ENCODE measurements around the gene CLDN19.
"Not testable (repeated sequence)": the region's sequence is repeated elsewhere in the genome, so short reads cannot be mapped to it uniquely, and the experiment has no call there.

Gene CLDN19

DNA sequence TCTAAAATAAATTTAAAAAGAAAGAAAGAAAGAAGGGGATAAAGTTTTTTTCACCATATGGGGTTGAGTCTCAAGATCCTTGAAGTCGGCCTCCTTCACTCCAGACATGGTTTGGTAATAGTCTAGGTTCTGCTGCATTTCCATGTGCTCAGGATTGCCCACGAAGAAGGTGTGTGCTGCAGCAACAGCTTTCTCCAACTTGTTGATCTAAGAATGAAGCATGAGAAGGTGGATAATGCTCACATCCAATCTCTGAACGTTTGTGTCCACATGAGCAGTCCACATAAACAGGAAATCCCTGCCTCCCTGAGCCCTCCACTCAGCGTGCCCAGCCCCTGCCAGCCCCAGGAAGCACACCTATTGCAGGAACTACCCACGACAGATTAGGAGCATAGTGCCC, 22.2 kb upstream of the CLDN19 start:
- DNase-seq (ENCODE audit: insufficient read length, low spot score) (no peak), FAIRE-seq (no peak)

DNA sequence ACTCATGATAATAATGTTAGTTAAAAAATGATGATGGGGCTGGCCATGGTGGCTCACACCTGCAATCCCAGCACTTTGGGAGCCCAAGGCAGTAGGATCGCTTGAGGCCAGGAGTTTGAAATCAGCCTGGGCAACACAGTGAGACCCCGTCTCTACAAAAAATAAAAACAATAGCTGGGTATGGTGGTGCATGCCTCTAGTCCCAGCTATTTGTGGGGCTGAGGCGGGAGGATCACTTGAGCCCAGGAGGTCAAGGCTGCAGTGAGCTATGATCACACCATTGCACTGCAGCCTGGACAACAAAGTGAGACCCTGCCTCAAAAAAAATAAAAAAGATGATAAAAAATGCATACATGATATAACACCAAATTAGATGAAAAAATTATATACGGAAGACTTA, 21.5 kb upstream of the CLDN19 start:
- DNase-seq (ENCODE audit: insufficient read length, low spot score) = no peak
- no peak for FAIRE-seq

GRCh38 chr1:42759114-42759513, 19.1 kb upstream of the CLDN19 start:
- no peak for FAIRE-seq
- no peak for DNase-seq (ENCODE audit: insufficient read length, low spot score)

- DNase-seq (ENCODE audit: insufficient read length, low spot score) = no peak
These were observed 18.6 kb upstream of the CLDN19 start for GRCh38 chr1:42758641-42759040.

DNA sequence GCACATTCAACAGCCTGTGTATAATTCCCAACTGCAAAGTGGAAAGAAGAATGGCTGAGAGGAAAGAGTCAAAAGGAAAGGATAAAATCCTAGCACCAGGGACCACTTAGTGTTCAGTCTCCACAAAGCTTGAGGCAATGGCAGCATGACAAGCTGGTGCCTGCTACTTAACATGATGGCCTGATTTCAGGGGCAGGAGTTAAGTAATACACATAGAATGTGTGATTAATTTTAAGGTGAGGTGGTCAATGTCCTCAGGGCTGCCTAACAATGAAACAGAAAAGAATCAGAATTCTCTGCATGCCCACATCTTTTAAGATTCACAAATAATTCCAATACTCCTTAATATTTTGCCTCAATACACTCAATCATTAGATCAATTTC, 17.8 kb upstream of the CLDN19 start:
- FAIRE-seq (no peak), DNase-seq (ENCODE audit: insufficient read length, low spot score) (no peak)

More at GRCh38 chr1:42758641-42759040, 18.6 kb upstream of the CLDN19 start:
- FAIRE-seq = no peak

GRCh38 chr1:42756956-42757891, 17.2 kb upstream of the CLDN19 start:
- FAIRE-seq = peak; percentile 70
- peak; percentile 69 for DNase-seq (ENCODE audit: insufficient read length, low spot score)

DNA sequence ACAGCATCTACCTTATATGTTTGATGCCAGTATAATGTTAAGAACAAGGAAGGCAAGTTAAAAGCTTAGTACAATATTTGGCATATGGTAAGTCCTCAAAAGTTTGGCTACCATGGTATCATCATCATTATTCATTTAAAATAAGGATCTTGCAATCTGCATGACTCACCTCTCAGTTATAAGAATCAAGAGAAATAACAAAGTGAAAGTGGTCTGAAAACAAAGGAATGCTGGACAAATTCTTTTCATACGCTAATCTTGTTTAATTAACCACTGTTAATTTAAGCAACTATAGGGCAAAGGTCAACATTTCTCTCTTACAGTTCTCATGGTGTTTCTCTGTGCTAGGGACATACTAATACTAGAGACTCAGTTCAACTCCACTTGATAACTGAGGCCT, 13.0 kb upstream of the CLDN19 start:
- no peak for DNase-seq (ENCODE audit: insufficient read length, low spot score)
- FAIRE-seq = no peak

DNA sequence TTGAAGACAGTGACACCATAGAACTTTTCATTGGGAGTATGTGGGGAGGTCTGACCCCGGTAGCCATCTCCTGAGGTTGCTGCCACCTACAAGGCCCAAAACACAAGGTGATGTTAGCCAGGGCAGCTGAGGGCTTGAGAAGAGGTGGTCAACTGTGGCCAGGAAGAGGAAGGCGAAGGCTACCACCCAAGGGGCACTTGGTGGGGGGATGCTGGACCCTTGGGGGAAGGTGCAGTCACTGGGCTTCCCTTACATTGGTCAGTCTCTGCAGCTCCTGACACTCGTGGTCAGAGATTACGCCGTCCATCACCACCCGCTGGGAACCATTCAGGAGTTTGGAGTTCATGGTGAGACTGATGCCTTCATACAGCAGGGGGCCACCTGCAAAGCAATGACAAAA, 12.2 kb upstream of the CLDN19 start:
- FAIRE-seq (no peak), DNase-seq (ENCODE audit: insufficient read length, low spot score) (no peak)

- not testable (repeated sequence) for DNase-seq (ENCODE audit: insufficient read length, low spot score); FAIRE-seq
These were observed 11.6 kb upstream of the CLDN19 start for GRCh38 chr1:42751511-42752070.

- FAIRE-seq = no peak
These were observed 10.0 kb upstream of the CLDN19 start for GRCh38 chr1:42750041-42750440.

GRCh38 chr1:42748461-42749410, 8.7 kb upstream of the CLDN19 start:
- FAIRE-seq (no peak), DNase-seq (ENCODE audit: insufficient read length, low spot score) (no peak)

More at GRCh38 chr1:42750041-42750440, 10.0 kb upstream of the CLDN19 start:
- DNase-seq (ENCODE audit: insufficient read length, low spot score) = no peak

DNA sequence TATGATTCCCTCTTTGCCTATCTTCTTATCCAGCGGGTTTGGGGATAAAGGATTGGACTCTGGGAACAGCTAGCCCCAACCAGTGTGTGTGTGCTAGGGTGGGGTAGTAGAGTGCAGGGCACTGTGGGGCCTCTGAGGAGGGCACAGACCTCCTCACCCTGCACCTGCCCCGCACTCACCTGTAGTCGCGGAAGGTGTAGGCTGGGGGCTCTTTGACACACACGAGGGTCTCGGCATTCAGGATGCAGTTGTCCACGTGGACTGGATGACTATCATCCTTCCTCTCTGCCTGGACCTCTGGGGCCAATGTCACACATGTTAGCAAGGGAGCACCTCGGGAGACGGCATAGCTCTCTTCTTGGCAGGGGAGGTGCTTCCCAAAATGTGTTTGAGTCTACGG, 8.0 kb upstream of the CLDN19 start:
- FAIRE-seq (no peak), DNase-seq (ENCODE audit: insufficient read length, low spot score) (no peak)

GRCh38 chr1:42747125-42747524, 7.1 kb upstream of the CLDN19 start:
- FAIRE-seq = no peak
- DNase-seq (ENCODE audit: insufficient read length, low spot score) = peak; percentile 56

DNA sequence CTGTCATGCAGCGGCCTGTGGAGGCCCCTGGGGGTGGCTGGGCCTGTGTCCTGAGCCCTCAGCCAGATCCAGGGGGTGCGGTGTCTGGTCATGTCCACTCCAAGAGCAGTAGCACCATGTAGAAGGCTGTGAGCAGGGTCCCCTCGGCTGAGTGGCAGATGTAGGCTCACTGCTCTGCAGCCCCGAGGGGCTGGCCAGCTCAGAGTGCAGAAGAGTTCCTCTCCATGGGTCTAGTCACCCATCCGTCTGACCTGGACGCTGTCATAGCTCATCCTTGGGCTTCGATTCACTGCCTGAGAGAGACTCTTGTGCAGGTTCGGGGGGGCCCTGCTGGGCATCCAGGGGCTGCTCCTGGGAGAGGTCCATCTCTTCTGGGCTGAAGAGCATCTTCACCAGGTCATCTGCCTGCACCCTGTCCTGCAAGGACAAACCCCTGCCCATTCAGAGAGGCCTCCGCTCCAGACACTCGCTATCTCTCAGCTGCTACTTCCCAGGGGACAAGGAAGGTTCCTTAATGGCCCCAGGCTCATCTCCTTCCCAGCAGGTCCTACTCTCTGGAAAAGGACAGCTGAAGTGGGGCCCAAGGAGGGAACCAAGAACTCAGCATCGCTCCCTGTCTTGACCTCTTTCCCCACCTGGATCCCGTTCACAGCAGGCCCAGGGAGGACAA, 6.5 kb upstream of the CLDN19 start:
- DNase-seq (ENCODE audit: insufficient read length, low spot score) = no peak
- no peak for FAIRE-seq

GRCh38 chr1:42745851-42746250, 5.8 kb upstream of the CLDN19 start:
- FAIRE-seq = no peak
- DNase-seq (ENCODE audit: insufficient read length, low spot score) = no peak

GRCh38 chr1:42744148-42744413, 4.0 kb upstream of the CLDN19 start:
- DNase-seq (ENCODE audit: insufficient read length, low spot score) (no peak), FAIRE-seq (no peak)

DNA sequence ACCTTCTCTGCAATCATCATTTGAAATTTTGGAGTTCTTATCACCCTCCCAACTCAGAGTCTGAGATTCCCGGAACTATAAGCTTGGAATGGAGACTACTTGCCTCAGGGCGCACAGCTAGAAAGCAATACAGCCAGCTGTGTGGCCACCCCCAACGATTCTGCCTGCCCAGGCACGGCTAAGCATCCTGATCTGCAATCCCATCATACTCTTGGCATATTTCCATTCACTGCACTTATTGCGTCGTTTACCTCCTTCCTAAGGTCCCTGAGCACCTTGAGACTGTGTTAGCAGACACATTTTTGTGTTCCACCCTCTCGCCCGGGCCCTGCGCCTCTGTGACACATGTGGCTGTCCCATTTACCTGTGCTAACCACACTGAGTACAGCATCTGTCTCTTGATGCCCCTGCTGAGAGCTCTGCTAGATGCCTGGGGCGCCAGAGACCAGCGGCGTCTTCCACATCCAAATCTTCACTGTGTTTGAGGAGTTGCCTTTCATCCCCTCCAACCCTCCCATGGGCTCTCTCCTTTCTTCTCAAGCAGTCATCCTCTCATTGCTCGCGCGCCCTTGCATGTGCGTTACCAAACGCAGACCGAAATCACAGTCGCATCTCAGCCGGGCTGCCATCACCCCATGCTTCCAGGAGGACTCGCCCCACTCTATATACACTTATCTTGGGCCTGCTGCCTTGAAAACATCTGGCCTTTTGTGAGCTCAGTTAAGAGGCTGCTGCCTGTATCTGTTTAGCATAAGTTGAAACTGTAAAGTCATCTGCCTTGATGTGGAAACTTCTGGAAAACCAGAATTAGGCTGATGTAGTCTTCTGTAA, 3.5 kb upstream of the CLDN19 start:
- DNase-seq (ENCODE audit: insufficient read length, low spot score) (no peak), FAIRE-seq (no peak)

DNA sequence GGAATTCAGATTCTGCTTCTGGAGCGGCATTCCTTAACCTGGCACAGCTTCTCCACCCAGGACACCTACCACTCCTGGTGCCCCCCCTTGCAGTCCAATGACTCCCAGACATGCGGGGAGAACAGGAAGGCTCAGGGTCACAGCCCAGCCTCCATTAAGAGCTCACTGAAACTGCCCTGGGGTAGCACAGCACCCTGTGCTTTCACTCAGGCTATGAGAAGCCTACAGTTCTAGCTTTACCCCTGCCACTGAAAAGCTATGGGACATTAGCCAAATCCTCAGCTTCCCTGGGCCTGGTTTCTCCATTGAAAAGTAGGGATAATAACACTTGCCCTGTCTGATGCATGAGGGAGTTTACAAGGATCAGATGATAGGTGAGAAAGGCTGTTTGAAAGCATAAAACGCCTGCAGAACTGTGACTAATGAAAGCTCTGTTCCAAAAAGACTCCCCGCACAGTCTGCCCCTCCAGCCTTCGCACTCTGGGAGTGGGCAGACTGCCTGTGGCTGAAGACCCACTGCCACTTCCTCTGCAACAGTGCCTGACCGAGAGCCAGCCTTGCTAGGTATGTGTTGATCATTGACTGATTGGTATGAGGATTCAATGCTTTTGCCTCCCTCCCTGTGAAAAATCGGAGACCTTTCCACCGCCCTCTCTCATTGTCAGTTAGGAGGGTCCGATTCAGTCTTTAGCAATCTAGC, 2.7 kb upstream of the CLDN19 start:
- no peak for FAIRE-seq

DNA sequence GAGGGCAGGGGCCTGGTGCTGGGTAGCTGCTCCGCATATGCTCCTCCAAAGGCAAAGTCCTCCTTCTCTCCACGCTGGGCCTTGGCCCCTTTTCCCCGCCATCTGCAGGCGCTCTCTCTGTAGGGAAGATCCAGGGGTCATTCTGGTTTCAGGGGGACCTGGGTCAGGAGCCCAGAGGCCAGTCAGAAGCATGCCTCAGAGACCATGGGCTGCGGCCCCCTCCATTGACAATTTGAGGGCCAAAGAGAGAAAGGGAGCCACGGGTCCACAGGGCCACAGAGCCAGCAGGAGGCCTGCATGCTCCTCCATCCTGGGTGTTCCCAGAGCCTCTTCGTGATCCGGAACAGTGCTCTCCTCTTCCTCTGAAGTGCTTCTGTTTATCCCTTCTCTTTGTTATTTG, 2.1 kb upstream of the CLDN19 start:
- DNase-seq (ENCODE audit: insufficient read length, low spot score) = no peak
- FAIRE-seq = no peak

More for the DNA sequence above, 2.7 kb upstream of the CLDN19 start:
- no peak for DNase-seq (ENCODE audit: insufficient read length, low spot score)
